GM23338 (cell line): ENCODE measurements around the gene CEP70. TPM values are rescaled to one million over a fixed set of nuclear protein-coding genes. Genes with fewer than 3 reads are reported as not detected.

Experiments used
- ATAC-seq: fragments of 200-7000 bp; cut with Tn5 transposase; 3 replicates; pipeline ENCODE4 v1.9.1; 2020
- DNase-seq: peaks from one replicate; pipeline ENCODE4 v3.0.0-alpha.2; 2015; ENCODE audit warnings: low spot score
- H2AFZ ChIP-seq: fragments of 200-600 bp; sonication (generic); 2 replicates; pipeline ENCODE4 v1.8.0; 2016; ENCODE audit warnings: antibody characterized with exemption, mild to moderate bottlenecking, moderate library complexity
- H3F3A ChIP-seq: fragments of 200-600 bp; sonication (generic); replicated peaks from 2 replicates; pipeline ENCODE4 v1.8.0; 2017; ENCODE audit warnings: antibody characterized with exemption, mixed run types, low read depth
- H3K27ac ChIP-seq: fragments of 200-600 bp; sonication (generic); 2 replicates; pipeline ENCODE4 v1.6.1; 2016; ENCODE audit warnings: low read depth
- H3K27me3 ChIP-seq: fragments of 200-600 bp; sonication (generic); 2 replicates; pipeline ENCODE4 v1.8.0; 2016; ENCODE audit warnings: mild to moderate bottlenecking, mixed run types, moderate library complexity; ENCODE audit not compliant: insufficient read depth
- H3K36me3 ChIP-seq: fragments of 200-600 bp; sonication (generic); 2 replicates; pipeline ENCODE4 v1.8.0; 2016; ENCODE audit warnings: mild to moderate bottlenecking; ENCODE audit not compliant: insufficient read depth
- H3K4me1 ChIP-seq: fragments of 200-600 bp; sonication (generic); 2 replicates; pipeline ENCODE4 v1.8.0; 2016; ENCODE audit warnings: mild to moderate bottlenecking, moderate library complexity; ENCODE audit not compliant: insufficient read depth
- H3K4me2 ChIP-seq: fragments of 200-600 bp; sonication (generic); 2 replicates; pipeline ENCODE4 v1.7.1; 2017; ENCODE audit warnings: mixed run types
- H3K4me3 ChIP-seq: fragments of 200-600 bp; sonication (generic); 2 replicates; pipeline ENCODE4 v1.6.1; 2016; ENCODE audit warnings: mixed run types
- H3K79me2 ChIP-seq: fragments of 200-600 bp; sonication (generic); replicated peaks from 2 replicates; pipeline ENCODE4 v1.8.0; 2017; ENCODE audit warnings: mild to moderate bottlenecking; ENCODE audit not compliant: insufficient read depth
- H3K9me2 ChIP-seq: fragments of 200-600 bp; sonication (generic); 2 replicates; pipeline ENCODE4 v1.8.0; 2017; ENCODE audit not compliant: insufficient read depth
- H4K20me1 ChIP-seq: fragments of 200-600 bp; sonication (generic); replicated peaks from 2 replicates; pipeline ENCODE4 v1.8.0; 2017; ENCODE audit warnings: mild to moderate bottlenecking; ENCODE audit not compliant: insufficient read depth
- H3K27ac Mint-ChIP-seq: 2 replicates; pipeline ENCODE4 v1.8.0; 2020; ENCODE audit warnings: inconsistent platforms, mild to moderate bottlenecking, moderate library complexity, mixed read lengths
- H3K27me3 Mint-ChIP-seq: 3 replicates; pipeline ENCODE4 v1.8.0; 2022; ENCODE audit warnings: low read depth, mild to moderate bottlenecking, moderate library complexity, mixed read lengths, inconsistent platforms; ENCODE audit not compliant: insufficient read depth, poor library complexity
- H3K36me3 Mint-ChIP-seq: 3 replicates; pipeline ENCODE4 v1.8.0; 2021; ENCODE audit warnings: low read depth, mild to moderate bottlenecking, inconsistent platforms, moderate library complexity, mixed read lengths
- H3K4me1 Mint-ChIP-seq: 3 replicates; pipeline ENCODE4 v1.8.0; 2020; ENCODE audit warnings: mild to moderate bottlenecking, inconsistent platforms, mixed read lengths
- H3K4me3 Mint-ChIP-seq: 3 replicates; pipeline ENCODE4 v1.8.0; 2021; ENCODE audit warnings: moderate library complexity, mild to moderate bottlenecking, inconsistent platforms, mixed read lengths
- H3K9me3 Mint-ChIP-seq: 3 replicates; pipeline ENCODE4 v1.8.0; 2020; ENCODE audit warnings: moderate library complexity, mild to moderate bottlenecking, inconsistent platforms, mixed read lengths
- CTCF ChIP-seq, 2 experiments: fragments of 200-600 bp in 1 of 2; sonication (generic) in 1 of 2; conservative IDR thresholded peaks; 2 replicates each; pipeline versions ENCODE4 v1.5.1 to v1.6.1; 2016 to 2017; ENCODE audit warnings: antibody characterized with exemption in 2 of 2, low read depth in 2 of 2, mild to moderate bottlenecking in 2 of 2, moderate library complexity in 1 of 2
- EZH2 ChIP-seq: fragments of 200-600 bp; sonication (generic); IDR thresholded peaks from one replicate; pipeline ENCODE4 v1.8.0; 2017; ENCODE audit warnings: antibody characterized with exemption, mild to moderate bottlenecking, low read depth; ENCODE audit not compliant: unreplicated experiment
- EZH2phosphoT487 ChIP-seq: fragments of 200-600 bp; sonication (generic); IDR thresholded peaks from one replicate; pipeline ENCODE4 v1.8.1; 2018; ENCODE audit warnings: antibody characterized with exemption; ENCODE audit not compliant: unreplicated experiment
- JUNB ChIP-seq: IDR thresholded peaks from one replicate; pipeline ENCODE4 v1.6.1; 2016; ENCODE audit warnings: antibody characterized with exemption; ENCODE audit not compliant: unreplicated experiment
- REST ChIP-seq: IDR thresholded peaks from one replicate; pipeline ENCODE4 v1.6.1; 2018; ENCODE audit warnings: antibody characterized with exemption; ENCODE audit not compliant: unreplicated experiment
- ZNF114 ChIP-seq: fragments of 250-450 bp; sonication (Bioruptor Pico); IDR thresholded peaks from 2 replicates; pipeline ENCODE4 v1.5.0; 2020; ENCODE audit warnings: mild to moderate bottlenecking, moderate library complexity
- ZNF331 ChIP-seq: fragments of 250-450 bp; sonication (Bioruptor Pico); IDR thresholded peaks from 2 replicates; pipeline ENCODE4 v1.5.0; 2020; ENCODE audit warnings: low read depth, mild to moderate bottlenecking, moderate library complexity
- ZNF462 ChIP-seq: fragments of 250-450 bp; sonication (Bioruptor Pico); IDR thresholded peaks from 2 replicates; pipeline ENCODE4 v1.5.0; 2020; ENCODE audit warnings: mild to moderate bottlenecking, moderate library complexity
- polyA plus RNA-seq: library from polyadenylated mRNA; unstranded; fragments of >200 nt; fragmentation: Nextera tagmentation; extraction: Ambion mirVana; gene quantifications from 2 replicates; pipeline ENCODE4 v1.2.1, GENCODE V29; 2016
- total RNA-seq: library from RNA; depleted of rRNA; stranded (reverse); fragments of >200 nt; shearing (Covaris generic); gene quantifications from 2 replicates; pipeline ENCODE4 v1.2.3, GENCODE V29; 2014

CEP70 gene
- total and polyA plus RNA-seq, 2 experiments from 2014 or later: 28.8 to 31.4 TPM

- no peak overlapping the region for H3K4me3 Mint-ChIP-seq
- Histone ChIP-seq H2AFZ (no peak overlapping the region), H3F3A (no peaks in the 10 kb centered on the region), H3K4me3 (no peak overlapping the region), H3K79me2 (no peaks in the 10 kb centered on the region; the same call in 1 of the 2 replicates), H3K4me2 (no peak overlapping the region), H3K27me3 (no peaks in the 10 kb centered on the region), H3K4me1 (no peaks in the 10 kb centered on the region), H4K20me1 (no peaks in the 10 kb centered on the region), H3K36me3 (peaks cover 32% of the 10 kb centered on the region), H3K9me2 (peaks cover 3% of the 10 kb centered on the region; the same call in 1 of the 2 replicates), H3K27ac (no peak overlapping the region)
- TF ChIP-seq ZNF462 (CRISPR knock-in tag) (no peak), ZNF331 (no peak), EZH2 (no peak), REST (no peak), CTCF (conservative IDR thresholded peaks at IDR 0.05; ENCODE audit: low read depth in 2 of 2) (no peak), EZH2phosphoT487 (no peak), ZNF114 (no peak), JUNB (no peak)
- no peak for ATAC-seq
- no peaks in the 10 kb centered on the region for H3K4me1 Mint-ChIP-seq
- peaks cover 86% of the 10 kb centered on the region for H3K36me3 Mint-ChIP-seq
- no peak for DNase-seq
- H3K9me3 Mint-ChIP-seq: peaks cover 80% of the 10 kb centered on the region
- no peaks in the 10 kb centered on the region for H3K27me3 Mint-ChIP-seq
- H3K27ac Mint-ChIP-seq: no peak overlapping the region
These were observed 51.1 kb downstream of the CEP70 start for GRCh38 chr3:138542977-138543376.
